GM21529 (cell line): Measurements from ENCODE around the gene VASH2.
"Not testable (repeated sequence)": the region's sequence is repeated elsewhere in the genome, so short reads cannot be mapped to it uniquely, and the experiment has no call there.

ENCODE experiments used
- ATAC-seq: cut with Tn5 transposase; IDR thresholded peaks from one replicate; pipeline ENCODE4 v1.9.1; 2021; ENCODE audit not compliant: unreplicated experiment

VASH2 gene

GRCh38 chr1:213017447-213018273, 67.3 kb downstream of the VASH2 start:
- no peak for ATAC-seq

GRCh38 chr1:213019450-213019849, 69.1 kb downstream of the VASH2 start:
- ATAC-seq = no peak

GRCh38 chr1:213020016-213020415, 69.7 kb downstream of the VASH2 start:
- no peak for ATAC-seq

GRCh38 chr1:213027024-213027423, 76.7 kb downstream of the VASH2 start:
- ATAC-seq = not testable (repeated sequence)

- no peak for ATAC-seq
Measured at GRCh38 chr1:213032651-213033050, 82.3 kb downstream of the VASH2 start.

- no peak for ATAC-seq
Measured at GRCh38 chr1:213034713-213035112, 84.4 kb downstream of the VASH2 start.

- ATAC-seq = no peak
Measured at GRCh38 chr1:213035573-213035972, 85.2 kb downstream of the VASH2 start.
